Stimulated activated CD4-positive, alpha-beta T cell treated with anti-CD3 and anti-CD28 coated beads, Interleukin-2, amount 100 ng/mL, for 48 hours (primary cell): Measurements from ENCODE around the gene RPL26.
"Not testable (repeated sequence)": the region's sequence is repeated elsewhere in the genome, so short reads cannot be mapped to it uniquely, and the experiment has no call there.

Experiments
- DNase-seq, 2 donors: peaks; one replicate each; pipeline ENCODE4 v3.0.0-alpha.2; 2020

Gene RPL26

DNA sequence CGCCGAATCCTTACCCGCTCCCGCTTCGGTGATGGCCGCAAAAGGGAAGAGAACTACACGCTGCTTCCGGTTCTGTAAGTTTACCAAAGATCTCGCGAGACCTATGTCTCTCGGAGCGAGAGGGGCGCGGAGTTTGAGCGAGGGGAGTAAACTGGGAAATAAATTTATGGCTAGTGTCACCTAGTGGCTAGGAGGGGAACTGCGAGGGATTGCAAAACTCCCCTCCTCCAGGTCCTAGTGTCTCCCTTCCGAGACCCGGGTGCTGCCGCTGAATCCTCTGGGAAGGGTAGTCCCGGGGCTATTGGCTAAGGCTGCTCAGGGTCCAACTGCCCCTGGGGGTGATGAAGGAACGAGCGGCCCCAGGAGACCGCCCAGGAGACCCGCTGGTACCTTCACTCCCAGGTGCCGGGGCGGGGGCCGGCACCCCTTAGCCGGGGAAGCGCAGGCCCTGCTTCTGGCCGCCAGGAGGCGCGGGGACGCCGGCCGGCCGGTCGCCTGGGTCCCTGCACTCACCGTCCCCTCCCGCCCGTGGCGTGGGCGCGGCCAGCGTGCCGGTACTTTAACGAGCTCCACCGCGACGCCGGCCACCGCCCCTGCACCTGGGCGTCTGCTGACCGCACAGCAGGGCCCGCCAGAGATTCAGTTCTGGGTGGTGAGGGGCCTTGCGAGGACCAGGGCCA, at the start of gene RPL26:
RPL26 (minus strand) TSS at position 51 of the 680 bp plus-strand sequence. CDS start 883 bp downstream, outside the sequence.
- peak; percentile 87 to 93 for DNase-seq

DNA sequence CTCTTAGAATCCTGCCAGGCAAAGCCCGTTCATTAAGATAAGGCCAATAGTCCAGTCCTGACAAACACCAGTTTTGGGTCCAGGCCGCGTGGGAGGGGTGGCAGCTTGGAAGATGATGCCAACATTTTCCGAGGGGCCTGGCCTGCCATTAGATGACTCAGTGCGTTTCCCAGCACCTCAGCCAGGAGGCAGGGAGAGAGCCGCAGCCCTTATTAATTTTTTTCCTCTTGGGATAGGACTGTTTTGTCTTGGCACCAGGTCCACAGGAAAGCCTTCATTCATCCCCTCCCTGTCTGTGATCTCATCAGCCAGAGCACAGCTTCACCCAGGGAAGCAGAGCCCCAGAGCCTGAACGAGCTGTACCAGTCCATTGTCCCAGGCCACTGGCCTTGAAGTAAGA, 48.0 kb upstream of the RPL26 start:
- no peak for DNase-seq

DNA sequence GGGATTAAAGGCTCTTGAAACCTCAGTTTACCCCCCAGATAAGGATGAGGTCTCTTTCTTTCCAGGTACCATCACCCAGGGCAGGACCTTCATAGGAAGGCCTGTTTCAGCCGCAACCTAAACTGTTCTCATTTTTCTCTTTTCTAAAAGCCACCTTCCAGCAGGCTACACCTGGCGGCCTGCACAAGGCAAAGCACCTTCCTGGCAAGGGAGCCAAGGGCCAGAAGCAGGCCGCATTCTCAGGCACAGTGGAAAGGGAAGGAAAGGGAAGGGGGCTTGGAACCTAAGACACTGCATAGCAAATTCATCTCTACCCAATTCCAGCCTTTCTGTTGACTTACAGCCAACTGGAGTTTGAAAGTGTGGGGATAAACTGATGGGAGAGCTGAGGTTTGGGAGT, 43.8 kb upstream of the RPL26 start:
- DNase-seq = no peak

DNA sequence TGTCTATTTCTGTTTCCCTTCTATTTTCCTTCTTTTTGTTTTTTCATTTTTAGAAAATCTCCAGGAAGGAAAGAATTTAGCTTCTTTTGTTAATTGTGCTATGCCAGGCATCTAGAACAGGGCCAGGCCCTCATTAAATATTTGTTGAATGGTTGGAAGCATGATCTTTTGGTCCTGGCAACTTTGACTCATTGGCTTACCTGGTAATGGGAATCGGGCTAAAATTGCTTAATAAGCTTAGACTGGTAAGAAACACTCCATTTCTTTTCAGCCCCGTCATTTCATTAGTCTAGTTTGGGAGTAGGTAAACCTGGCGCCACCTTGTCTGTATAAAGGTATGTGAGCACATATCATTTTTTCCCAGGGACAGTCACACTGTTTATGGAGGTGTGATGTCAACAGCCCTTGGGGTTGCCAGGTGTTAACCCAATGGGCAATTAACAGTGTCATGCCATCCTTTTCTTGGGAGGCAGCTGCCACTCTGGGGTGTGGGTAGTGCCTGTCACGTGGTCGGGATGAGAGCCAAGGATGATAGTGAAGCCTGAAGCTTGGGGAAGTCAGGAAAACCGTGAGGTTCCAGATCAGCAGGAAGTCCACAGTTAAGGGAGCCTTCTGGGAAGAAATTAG, 43.2 kb upstream of the RPL26 start:
- DNase-seq = no peak

DNA sequence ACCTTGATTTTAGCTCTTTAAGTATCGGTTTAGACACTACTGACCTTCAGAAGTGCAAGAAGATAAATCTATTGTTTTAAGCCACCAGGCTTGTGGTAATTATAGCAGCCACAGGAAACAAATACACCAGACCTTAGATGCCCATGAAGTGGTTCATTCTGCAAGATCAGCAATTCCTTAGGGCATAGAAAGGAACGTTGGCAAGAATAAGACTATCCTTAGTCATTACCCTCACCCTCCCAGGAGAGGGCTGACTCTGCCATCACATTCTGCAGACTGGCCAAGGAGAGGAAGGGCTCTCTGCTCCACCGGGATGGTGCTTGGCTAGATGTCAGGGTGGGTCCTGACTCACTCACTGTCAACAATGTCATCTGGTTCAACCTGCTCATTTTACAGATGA, 38.6 kb upstream of the RPL26 start:
- no peak for DNase-seq

DNA sequence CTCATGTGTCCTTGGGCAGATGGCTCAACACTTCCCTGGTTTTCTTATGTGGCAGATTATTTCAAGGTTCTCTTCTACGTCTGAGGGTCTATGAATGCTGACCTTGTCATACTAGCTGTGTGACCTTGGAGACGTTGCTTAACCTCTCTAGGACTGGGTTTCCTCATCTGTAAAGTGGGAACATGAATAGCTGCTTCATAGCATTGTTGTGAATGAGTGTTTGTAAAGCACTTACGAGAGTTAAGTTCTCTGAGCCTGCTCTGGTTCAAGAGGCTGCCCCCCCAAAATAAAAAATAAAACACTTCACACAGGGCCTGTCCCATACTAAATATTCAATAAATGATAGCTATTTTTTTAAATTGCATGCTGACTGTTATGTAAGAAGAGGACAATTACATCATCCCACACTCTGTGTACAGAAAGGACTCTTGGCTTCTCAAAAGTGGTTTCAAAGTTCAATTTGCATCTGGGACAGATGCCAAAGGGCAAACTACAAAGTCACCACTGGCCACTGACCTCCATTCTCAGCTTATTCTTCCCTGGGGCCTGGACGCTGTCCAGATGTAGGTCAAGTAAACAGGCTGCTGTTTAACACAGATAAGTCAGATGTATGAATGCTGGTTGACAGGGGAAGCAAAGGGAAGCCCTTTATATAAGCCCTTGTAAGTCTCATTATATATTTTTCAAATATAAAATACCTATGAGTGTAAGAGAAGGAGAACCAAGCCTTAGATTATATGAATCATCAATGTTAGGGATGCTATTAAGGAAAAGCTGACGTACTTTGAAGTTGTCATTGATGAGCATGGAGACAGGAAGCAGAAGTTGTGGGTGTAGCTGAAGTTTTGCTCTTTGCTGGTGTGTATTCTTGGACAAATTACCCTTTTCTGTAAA, 37.3 kb upstream of the RPL26 start:
- DNase-seq = no peak

DNA sequence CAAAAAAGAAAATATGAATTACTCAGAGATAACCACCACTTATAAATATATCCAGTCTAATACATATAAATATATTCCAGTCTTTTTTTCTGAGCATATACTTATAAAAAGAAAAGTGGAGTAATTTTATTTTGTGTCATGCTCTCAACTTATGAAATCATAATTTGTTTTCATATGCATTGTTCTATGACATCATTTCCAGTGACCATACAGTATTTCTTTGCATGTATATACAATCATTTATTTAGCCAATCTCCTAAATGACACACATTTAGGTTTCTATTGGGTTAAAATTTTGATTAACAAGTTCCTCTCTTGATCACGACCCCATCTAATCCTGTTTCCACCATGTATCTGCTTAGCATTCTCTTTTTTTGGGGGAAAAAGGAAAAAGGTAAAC, 36.3 kb upstream of the RPL26 start:
- no peak for DNase-seq

DNA sequence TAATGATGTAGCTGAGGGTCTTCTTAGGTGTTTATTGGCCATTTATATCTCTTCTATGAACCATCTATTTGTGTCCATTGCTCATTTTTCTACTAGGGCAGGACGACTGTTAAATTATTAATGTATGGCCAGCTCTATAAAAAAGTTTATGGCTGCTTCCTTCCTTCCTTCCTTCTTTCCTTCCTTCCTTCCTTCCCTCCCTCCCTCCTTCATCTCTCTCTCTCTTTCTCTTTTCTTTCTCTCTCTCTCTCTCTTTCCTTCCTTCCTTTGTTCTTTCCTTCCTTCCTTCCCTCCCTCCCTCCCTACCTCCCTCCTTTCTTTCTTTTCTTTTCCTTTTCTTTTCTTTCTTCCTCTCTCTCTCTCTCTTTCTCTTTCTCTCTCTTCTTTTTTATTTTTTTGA, 35.5 kb upstream of the RPL26 start:
- DNase-seq = no peak

DNA sequence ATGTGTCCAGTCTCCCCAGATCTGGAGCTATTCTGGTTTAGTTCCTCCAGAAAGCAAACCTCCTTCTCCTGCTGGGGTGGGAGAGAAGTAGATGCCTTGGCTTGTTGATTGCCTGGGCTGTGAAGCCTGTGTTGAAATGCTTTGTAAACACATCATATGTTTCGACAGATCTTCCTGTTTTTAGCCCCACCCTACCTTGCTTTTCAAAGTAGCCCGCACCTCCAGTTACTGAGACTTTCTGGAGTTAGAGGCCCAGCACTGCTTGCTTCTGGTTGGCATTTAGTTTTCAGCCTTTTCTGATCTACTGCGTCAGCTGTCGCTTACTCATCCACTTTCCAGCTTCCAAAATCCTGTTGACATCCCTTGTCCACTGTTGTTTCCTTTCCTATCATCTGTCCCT, 34.8 kb upstream of the RPL26 start:
- no peak for DNase-seq

DNA sequence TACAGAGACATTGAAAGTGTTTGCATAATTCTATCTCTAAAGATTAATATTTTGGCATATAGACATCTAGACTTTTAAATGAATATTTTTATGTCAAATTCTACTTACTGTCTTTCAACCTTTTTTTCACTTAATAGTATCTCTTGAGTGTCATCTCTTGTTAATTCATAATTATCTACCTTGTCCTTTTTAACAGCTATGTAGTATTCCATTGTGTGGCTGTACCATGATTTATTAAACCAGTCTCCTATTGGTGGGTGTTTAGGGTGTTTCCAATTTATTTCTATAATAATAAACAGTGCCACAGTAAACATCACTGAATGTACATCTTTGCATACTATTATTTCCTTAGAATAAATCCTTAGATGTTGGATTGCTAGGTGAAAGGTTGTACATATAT, 30.9 kb upstream of the RPL26 start:
- DNase-seq = no peak

DNA sequence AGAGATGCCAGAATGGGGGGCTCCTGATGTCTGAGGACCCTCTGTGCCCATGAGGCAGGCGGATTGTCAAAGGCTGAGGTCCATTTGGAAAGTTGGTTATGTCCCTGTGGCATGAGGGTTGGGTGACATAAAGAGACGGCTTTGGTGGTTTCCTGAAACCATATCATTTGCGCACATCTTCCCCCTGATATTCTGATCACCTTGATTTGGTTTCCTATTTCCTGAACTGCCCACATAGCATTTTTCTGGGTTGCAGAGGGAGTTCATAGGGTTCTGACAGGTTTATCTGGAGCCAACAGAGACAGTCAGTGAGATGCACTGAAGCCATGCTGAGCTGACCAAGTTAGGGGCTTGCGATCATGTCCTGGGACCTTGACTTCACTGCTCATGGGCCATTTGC, 30.3 kb upstream of the RPL26 start:
- DNase-seq = no peak

DNA sequence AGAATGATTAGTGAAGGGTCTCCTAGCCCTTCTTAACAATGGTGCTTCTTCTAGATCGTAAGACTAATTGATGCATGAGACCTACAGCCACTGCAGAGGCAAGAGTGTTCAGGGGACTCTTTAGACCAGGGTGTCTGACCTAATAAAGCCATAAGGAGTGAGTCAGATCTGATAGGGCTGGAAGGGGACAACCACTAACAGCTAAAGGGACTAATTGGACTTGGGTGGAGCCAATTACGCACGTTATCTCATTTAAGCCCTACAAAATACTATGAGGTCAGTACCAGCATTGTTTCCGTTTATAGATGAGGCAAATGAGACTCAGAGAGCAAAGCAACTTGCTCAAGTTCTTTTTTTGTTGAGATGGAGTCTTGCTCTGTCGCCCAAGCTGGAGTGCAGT, 29.1 kb upstream of the RPL26 start:
- no peak for DNase-seq

DNA sequence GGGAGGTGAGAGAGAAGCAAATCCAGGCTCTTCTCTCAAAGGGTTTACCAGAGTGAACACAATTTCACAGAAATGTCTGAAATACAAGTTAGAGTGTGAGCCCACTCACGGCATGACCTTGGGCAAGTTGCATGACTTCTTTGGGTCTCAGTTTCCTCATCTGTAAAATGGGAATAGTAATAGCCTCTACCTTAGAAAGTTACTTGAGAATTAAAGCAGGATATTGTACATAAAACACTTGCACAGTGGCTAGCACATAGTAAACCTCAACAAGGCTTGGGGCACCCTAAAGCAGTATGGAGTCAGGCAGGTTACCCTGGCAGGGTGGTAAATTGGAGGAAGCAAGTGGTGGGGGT, 27.9 kb upstream of the RPL26 start:
- no peak for DNase-seq

DNA sequence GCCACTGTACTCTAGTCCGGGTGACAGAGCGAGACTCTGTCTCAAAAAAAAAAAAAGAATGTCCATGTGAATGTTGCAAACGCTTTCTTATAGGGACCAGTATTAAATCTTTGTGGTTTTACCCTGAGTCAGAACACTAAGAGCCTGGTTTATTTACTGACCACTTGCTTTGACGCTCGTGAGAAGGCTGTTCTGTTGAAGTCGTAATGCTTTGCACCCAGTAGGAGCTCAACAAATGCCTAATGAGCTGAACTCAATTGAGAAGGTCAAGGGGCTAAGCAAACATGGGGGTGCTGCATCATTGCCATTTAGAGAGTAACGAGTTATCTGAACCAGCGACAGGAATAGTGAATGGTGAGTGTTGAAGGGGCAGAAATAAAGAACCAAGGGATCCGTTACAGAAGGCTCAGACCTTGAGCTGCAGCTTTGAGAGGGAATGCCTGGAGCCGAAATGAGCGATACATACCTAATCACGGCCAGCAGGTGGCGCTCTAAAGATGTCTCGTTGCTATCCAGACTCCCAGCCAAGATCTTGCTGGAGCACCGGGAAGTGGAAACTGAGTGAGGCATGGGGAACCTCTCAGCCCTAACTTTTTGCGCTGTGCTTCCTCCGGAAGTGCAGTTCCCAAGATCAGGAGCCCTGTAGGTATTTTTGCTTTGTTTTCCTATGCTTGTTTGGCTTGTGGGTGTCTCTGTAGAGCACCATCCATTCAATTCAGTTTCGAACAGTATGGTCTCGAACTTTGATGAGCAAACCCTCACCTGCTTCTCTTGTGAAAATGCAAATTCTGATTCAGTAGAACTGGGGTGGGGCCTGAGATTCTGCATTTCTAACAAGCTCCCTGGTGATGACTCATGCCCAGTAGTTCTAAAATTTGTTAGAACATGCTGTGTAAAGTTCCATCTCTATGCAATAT, 27.2 kb upstream of the RPL26 start:
- DNase-seq = peak; percentile 81 to 85

DNA sequence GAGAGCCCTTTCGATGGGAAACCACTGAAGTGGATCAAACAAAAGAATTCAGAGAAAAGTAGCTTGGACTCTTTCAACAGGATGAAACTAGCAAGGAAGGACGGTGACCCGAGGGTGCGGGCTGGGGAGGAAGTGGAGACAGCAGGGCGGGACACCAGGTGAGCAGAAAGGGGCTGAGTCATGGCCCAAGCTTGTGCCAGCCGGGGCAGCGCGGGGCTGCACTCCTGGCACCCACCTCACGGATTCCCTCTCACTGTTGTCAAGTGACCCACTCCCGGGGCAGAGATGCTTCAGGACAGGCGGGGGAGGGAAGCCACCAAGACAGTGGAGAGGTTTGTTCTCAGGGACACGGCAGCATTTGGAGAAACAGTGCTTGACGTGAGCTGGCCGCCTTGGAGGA, 25.4 kb upstream of the RPL26 start:
- no peak for DNase-seq

DNA sequence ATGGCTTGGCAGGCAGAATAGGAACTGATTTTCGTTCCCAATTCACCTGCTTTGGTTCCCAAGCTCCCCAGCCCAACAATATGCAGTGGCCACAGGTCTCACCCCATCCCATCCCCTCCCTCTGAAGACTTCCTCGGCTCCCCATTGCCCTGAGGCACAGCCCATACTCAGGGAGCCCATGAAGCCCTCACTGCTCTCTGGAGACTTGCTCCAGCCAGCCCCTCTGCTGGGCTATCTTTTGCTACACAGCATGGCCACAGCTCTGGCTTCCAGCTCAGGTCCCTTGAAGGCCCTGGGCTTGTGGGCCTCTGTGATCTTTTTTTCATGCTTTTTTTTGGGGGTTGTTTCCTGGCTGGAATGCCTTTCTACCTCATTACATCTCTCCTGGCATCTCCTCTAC, 23.2 kb upstream of the RPL26 start:
- DNase-seq = no peak

DNA sequence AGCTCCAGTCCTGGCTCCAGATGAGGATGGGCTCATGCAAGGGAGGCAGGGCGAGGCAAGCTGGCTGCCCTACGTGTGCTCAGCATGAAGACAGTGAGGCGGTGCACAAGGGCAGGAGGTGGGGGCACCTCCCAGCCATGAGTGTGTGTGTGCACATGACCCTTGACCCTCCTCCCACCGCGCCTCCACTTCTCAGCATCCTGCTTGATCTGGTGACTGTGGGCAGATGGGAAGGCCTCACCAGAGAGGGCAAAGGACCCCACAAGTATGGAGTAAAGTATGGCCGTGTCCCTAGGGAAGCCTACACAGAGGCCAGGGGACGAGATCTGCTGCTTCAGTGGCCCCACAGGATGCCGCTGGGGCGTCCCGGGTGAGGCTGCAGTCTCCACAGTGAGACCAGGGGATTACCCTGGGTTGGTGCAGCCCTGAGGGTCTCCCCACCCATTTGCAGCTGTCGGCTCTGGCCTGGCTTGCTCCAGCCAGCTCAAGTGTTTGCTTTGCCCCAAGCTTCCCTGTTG, 22.6 kb upstream of the RPL26 start:
- no peak for DNase-seq

DNA sequence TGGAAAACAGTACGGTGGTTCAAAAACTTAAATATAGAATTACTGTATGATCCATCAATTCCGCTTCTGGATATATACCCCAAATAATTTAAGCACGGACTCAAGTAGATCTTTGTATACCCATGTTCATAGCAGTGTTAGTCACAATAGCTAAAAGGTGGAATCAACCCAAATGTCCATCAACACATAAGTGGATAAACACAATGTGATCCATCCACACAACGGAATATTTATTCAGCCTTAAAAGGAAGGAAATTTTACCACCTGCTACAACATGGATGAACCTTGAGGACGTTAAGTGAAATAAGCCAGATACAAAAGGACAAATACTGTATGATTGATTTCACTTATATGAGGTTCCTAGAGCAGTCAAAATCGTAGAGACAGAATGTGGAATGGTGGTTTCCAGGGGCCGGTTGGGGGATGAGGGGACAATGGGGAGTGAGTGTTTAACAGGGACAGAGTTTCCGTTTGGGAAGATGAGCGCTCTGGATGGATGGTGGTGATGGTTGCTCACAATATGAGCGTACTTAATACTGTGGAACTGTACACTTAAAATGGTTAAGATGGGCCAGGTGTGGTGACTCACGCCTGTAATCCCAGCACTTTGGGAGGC, 20.0 kb upstream of the RPL26 start:
- DNase-seq = no peak

DNA sequence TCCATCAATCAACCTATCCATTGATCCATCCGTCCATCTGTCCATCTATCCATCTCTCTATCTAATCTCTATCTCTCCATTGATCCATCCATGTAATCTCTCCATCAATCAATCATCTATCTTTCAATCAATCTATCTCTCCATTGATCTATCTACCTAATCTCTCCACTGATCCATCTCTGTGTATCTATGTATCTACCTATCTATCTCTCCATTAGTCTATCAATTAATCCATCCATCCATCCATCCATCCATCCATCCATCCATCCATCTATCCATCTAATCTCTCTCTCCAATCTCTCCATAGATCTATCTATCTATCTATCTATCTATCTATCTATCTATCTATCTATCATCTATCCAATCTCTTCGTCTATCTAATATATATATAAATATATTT, 18.1 kb upstream of the RPL26 start:
- no peak for DNase-seq

DNA sequence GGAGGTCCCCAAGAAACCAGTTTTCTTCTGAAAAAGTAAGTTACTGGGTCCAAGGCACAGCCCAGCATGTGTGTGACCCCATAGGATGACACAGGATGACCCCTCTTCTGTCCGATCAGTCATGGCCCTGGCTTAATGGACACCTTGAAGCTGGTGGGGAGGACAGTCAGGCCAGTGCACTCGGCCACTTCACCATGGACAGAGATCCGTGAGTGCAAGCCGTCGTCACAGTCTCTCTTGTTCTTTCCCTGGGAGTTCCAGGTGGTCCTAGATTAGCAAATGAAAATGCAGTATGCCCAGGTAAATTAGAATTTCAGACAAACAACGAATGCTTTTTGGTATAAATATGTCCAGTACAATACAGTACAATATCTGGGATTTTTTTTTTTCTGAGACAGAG, 16.0 kb upstream of the RPL26 start:
- no peak for DNase-seq

DNA sequence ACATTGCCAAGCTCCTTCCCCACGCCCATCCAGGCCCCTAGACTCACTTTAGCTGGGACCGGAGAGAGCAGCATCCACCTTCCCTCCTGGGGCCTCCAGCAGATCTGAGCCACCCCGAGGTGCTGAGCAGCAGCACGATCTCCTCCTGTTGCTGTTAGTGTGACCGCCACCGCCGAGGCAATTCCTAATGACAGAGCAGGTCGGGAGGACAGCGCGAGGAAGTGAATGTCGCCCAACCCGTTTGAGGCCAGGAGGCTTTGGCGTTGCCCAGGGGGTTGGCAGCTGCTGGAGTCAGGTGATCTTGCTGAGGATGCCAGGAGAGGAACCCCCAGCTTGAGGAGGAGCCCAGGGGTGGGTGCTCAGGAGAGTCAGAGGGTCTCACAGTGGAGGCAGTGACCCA, 14.6 kb upstream of the RPL26 start, which contains the start of gene RNF222:
RNF222 (minus strand) TSS at position 192 of the 400 bp plus-strand sequence. CDS start 4,366 bp downstream, outside the sequence.
- DNase-seq = no peak

DNA sequence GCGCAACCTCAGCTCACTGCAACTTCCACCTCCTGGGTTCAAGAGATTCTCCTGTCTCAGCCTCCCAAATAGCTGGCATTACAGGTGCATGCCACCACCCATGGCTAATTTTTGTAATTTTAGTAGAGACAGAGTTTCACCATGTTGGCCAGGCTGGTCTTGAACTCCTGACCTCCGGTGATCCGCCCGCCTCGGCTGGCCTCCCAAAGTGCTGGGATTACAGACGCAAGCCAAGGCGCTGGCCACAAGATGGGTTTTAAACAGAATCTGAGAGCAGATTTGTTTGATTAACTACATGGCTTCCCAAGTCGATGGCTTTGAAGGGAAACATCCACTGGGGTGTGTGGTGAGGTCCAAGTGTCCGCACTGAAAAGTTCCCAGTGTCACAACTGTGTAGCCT, 11.5 kb upstream of the RPL26 start:
- DNase-seq = not testable (repeated sequence)
